GM12873 (cell line): ENCODE measurements around the gene PLXNA1.

ENCODE experiments used
- TF ChIP-seq, protein P1 (sequence below): IDR thresholded peaks from 2 replicates; pipeline ENCODE4 v1.5.1; 2012; ENCODE audit warnings: low read depth, mild to moderate bottlenecking, moderate library complexity, low read length, control low read depth; ENCODE audit not compliant: insufficient read depth; ENCODE audit errors: missing control alignments

Gene PLXNA1

GRCh38 chr3:126946405-126946804, 36.5 kb upstream of the PLXNA1 start:
- TF ChIP-seq, protein P1, sequence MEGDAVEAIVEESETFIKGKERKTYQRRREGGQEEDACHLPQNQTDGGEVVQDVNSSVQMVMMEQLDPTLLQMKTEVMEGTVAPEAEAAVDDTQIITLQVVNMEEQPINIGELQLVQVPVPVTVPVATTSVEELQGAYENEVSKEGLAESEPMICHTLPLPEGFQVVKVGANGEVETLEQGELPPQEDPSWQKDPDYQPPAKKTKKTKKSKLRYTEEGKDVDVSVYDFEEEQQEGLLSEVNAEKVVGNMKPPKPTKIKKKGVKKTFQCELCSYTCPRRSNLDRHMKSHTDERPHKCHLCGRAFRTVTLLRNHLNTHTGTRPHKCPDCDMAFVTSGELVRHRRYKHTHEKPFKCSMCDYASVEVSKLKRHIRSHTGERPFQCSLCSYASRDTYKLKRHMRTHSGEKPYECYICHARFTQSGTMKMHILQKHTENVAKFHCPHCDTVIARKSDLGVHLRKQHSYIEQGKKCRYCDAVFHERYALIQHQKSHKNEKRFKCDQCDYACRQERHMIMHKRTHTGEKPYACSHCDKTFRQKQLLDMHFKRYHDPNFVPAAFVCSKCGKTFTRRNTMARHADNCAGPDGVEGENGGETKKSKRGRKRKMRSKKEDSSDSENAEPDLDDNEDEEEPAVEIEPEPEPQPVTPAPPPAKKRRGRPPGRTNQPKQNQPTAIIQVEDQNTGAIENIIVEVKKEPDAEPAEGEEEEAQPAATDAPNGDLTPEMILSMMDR: no peak

DNA sequence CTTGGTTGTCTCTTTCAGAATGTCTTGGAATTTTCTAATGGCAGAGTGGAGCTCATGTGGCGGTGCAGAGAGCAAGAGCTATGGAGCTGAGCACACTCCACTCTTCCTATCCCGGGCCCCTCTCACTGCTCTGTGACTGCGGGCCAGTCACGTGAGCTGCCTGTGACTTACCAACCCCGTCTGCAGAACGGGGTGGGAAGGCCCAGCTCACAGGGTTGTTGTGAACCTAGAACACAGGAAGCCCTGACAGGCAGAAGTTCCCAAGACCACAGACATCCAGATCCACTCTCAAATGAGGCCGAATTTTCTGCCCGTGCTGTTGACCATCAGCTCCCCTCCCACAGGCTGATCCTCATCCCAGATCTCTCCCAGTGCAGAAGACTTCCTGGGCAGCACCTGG, 35.5 kb upstream of the PLXNA1 start:
- TF ChIP-seq, protein P1: no peak

DNA sequence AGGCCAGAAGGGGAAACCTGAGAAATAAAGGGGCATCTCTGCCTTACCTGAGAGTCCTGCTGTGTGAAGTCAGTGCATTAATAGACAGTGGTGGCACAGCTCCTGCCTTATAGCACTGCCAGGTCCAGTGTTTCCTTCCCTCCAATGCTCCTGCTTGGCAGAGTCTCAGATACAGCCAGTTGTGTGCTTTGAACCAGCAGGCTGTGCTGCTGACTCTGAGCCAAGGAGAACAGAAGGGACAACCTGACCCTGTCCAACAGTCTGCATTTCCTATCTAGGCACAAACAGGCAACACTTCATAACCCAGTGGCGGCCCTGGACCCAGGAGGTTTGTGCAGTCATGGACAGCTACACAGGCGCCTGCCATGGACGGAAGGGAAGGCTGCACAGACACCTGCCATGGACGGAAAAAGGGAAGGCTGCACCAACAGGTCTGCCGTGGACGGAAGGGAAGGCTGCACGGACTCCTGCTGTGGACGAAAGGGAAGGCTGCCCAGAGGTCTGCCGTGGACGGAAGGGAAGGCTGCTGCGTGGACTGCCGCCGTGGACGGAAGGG, 33.9 kb upstream of the PLXNA1 start:
- TF ChIP-seq, protein P1: no peak

- TF ChIP-seq, protein P1: no peak
These were observed 31.4 kb upstream of the PLXNA1 start for GRCh38 chr3:126951561-126951960.

GRCh38 chr3:126952261-126952982, 30.5 kb upstream of the PLXNA1 start:
- TF ChIP-seq, protein P1: no peak

DNA sequence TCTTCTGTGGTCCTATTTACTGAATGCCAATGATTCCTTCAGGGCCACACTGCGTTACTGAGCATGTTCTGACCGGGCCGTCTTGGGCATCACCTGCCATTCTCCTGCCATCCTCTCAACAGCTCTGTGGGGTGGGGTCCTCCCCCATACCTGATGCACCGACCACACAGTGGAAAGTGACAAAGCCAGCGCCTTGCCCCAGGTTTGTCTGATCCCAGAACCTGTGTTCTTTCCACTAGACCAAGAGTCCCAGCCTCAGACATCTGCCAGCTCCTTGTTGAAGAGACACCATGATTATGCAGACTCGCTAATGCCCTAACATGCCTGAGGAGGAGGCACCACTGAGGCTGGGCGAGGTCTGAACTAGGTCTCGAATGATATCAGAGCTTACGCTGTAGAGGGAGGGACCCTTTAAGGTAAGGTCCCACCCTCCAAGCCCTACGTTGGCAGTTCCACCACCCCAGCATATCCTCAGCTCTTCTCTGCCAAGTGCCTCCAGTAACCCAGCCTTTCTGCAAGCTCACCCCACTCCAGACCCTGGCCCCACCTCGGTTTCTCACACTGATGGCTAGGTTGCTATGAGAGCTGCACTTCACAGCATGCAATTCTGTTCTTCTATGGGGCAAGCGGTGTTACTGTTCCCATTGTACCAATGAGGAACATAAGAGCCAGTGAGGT, 29.8 kb upstream of the PLXNA1 start:
- TF ChIP-seq, protein P1: no peak

DNA sequence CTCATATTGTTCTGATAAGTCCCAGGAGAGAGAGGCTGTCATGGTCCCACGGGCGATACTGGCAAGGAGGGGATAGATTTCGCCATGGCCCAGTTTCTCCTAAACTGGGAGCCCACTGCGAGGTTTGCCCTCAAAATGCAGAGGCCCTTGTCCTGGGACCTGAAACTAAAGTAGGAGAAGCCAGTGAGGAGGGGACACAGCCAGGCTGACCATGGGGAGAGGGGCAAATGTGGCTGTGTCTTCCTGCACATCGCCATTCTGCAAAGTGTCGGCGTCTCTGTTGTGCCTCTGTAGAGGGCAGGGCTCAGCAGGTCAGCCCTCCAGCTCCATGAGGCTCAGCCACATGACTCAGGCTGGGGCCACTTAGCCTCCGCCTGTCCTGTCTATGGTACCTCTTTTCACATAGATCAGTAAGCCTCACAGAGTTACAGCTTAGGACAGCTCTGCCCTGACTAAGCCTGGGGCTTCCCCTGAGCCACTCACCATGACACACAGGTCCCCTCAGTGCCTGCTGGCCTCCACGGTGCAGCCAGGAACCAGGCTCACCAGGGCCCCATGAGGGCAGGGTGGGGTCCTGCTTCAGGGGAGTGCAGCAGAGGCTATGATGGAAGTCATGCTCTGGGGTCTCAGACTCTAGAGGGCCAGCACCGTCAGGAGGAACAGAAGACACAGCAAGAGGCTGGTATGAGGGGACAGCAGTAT, 28.6 kb upstream of the PLXNA1 start:
- TF ChIP-seq, protein P1: no peak
